GM10266 (cell line): ENCODE results near the gene COL4A1.

Experiments used
- DNase-seq: peaks from one replicate; pipeline ENCODE4 v3.0.0; 2012; ENCODE audit errors: extremely low spot score
- CTCF ChIP-seq: IDR thresholded peaks from 2 replicates; pipeline ENCODE4 v1.5.1; 2012; ENCODE audit warnings: mild to moderate bottlenecking, low read depth; ENCODE audit not compliant: control insufficient read depth, insufficient read depth; ENCODE audit errors: missing control alignments

The COL4A1 gene

GRCh38 chr13:110347088-110347487 is 40.1 kb upstream of the COL4A1 start:
- no peak for DNase-seq
- no peak for TF ChIP-seq CTCF

GRCh38 chr13:110346661-110347067 is 39.7 kb upstream of the COL4A1 start:
- TF ChIP-seq CTCF, result no peak
- DNase-seq, result no peak

DNA sequence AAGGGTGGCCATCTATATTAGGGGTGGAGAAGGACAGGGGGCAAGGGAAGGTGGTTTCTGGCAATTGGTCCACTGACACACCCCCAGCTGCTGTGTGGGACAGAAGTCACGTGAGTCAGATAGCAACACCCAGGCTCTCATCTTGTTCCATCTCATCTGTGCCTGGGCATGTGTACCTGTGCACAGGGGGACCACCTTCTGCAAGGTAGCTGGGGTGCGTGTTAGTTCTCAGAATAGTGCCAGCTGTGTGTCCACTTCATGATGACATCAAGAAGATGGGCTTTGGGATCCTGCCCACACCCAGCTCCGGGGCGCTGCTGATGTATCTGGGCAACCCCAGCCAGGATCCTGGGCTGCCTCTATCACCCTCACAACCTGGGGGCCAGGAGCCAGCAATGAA is 38.7 kb upstream of the COL4A1 start:
- no peak for TF ChIP-seq CTCF
- no peak for DNase-seq

- TF ChIP-seq CTCF, result no peak
- no peak for DNase-seq
Measured at GRCh38 chr13:110345266-110345665, 38.3 kb upstream of the COL4A1 start.

- no peak for DNase-seq
- no peak for TF ChIP-seq CTCF
Measured at GRCh38 chr13:110344320-110344719, 37.4 kb upstream of the COL4A1 start.

GRCh38 chr13:110343241-110343865 is 36.4 kb upstream of the COL4A1 start:
- no peak for DNase-seq
- no peak for TF ChIP-seq CTCF

- no peak for DNase-seq
- no peak for TF ChIP-seq CTCF
Measured at GRCh38 chr13:110342474-110342873, 35.5 kb upstream of the COL4A1 start.
